OCI-LY7 (cell line): ENCODE results near the gene POU2F3. TPM values are rescaled to one million over a fixed set of nuclear protein-coding genes. Genes with fewer than 3 reads are reported as not detected.

ENCODE experiments used
- BruUV-seq: library from RNA; stranded (reverse); fragments of 400-500 nt; replicated peaks from 2 replicates; lab custom pipeline; 2021; lab: Mats Ljungman, UMichigan
- CTCF ChIA-PET: fragments of 300-600 bp; sonication (Branson Sonifier 250); formaldehyde crosslinking; loops from one replicate; lab custom pipeline; 2022; ENCODE audit warnings: antibody characterized with exemption; ENCODE audit not compliant: unreplicated experiment; lab: Charles Lee
- POLR2A ChIA-PET: fragments of 300-600 bp; sonication (Branson Sonifier 250); formaldehyde crosslinking; loops from one replicate; lab custom pipeline; 2022; ENCODE audit warnings: antibody characterized with exemption; lab: Charles Lee
- DNase-seq: peaks from one replicate; pipeline ENCODE4 v3.0.0-alpha.2; 2015; ENCODE audit warnings: low spot score
- H2AFZ ChIP-seq: fragments of 200-600 bp; sonication (generic), shearing (Covaris generic); 2 replicates; pipeline ENCODE4 v1.6.1; 2014; ENCODE audit warnings: mild to moderate bottlenecking, antibody characterized with exemption, low read length, moderate library complexity
- H3K27ac ChIP-seq: fragments of 200-600 bp; sonication (generic); 2 replicates; pipeline ENCODE4 v1.5.1; 2014; ENCODE audit warnings: mixed run types, low read depth, mild to moderate bottlenecking, moderate library complexity, low read length, inconsistent platforms; ENCODE audit not compliant: poor library complexity, severe bottlenecking
- H3K36me3 ChIP-seq: fragments of 200-600 bp; sonication (generic); 2 replicates; pipeline ENCODE4 v1.6.1; 2014; ENCODE audit warnings: mild to moderate bottlenecking, antibody characterized with exemption, low read length, moderate library complexity, mixed read lengths; ENCODE audit not compliant: insufficient read depth
- H3K4me1 ChIP-seq: fragments of 200-600 bp; sonication (generic); 2 replicates; pipeline ENCODE4 v1.5.1; 2014; ENCODE audit warnings: mild to moderate bottlenecking, low read length; ENCODE audit not compliant: insufficient read depth, poor library complexity, severe bottlenecking
- H3K4me2 ChIP-seq: fragments of 200-600 bp; sonication (generic); 2 replicates; pipeline ENCODE4 v1.6.1; 2014; ENCODE audit warnings: mild to moderate bottlenecking, low read length
- H3K4me3 ChIP-seq: fragments of 200-600 bp; sonication (generic); 2 replicates; pipeline ENCODE4 v1.5.1; 2014; ENCODE audit warnings: mild to moderate bottlenecking, low read depth, low read length; ENCODE audit not compliant: poor library complexity, severe bottlenecking
- H3K79me2 ChIP-seq: fragments of 200-600 bp; sonication (generic); 2 replicates; pipeline ENCODE4 v1.6.1; 2016; ENCODE audit warnings: low read depth, mild to moderate bottlenecking, low read length, moderate library complexity, mixed read lengths; ENCODE audit not compliant: insufficient read depth
- H3K9me2 ChIP-seq: fragments of 200-600 bp; sonication (generic); 2 replicates; pipeline ENCODE4 v1.6.1; 2016; ENCODE audit warnings: mild to moderate bottlenecking, low read length, mixed read lengths; ENCODE audit not compliant: insufficient read depth
- H3K9me3 ChIP-seq: fragments of 200-600 bp; sonication (generic); 2 replicates; pipeline ENCODE4 v1.6.1; 2014; ENCODE audit warnings: mild to moderate bottlenecking, mixed run types, low read length, mixed read lengths
- H4K20me1 ChIP-seq: fragments of 200-600 bp; sonication (generic); 2 replicates; pipeline ENCODE4 v1.6.1; 2014; ENCODE audit warnings: mild to moderate bottlenecking, antibody characterized with exemption, low read length, moderate library complexity, mixed read lengths; ENCODE audit not compliant: insufficient read depth
- CTCF ChIP-seq: fragments of 200-600 bp; sonication (generic); conservative IDR thresholded peaks from 2 replicates; pipeline ENCODE4 v1.5.1; 2014; ENCODE audit warnings: mild to moderate bottlenecking, antibody characterized with exemption, low read length, moderate library complexity, mixed read lengths
- EZH2phosphoT487 ChIP-seq: fragments of 200-600 bp; sonication (generic); IDR thresholded peaks from 2 replicates; pipeline ENCODE4 v1.6.1; 2018; ENCODE audit warnings: low read depth, borderline replicate concordance, mild to moderate bottlenecking, mixed run types, antibody characterized with exemption, low read length, moderate library complexity, mixed read lengths
- intact Hi-C: fragments of 100-400 bp; cut with micrococcal nuclease; formaldehyde crosslinking; loops from one replicate; pipeline ENCODE4 v1.10.0; 2022; ENCODE audit not compliant: unreplicated experiment
- total RNA-seq, 2 experiments: library from RNA; depleted of rRNA in 1 of 2; stranded (reverse); fragments of >200 nt in 1 of 2; shearing (Covaris generic) in 1 of 2; gene quantifications; 2 replicates each; pipeline ENCODE4 v1.2.3, GENCODE V29; 2014 to 2022

The POU2F3 gene
- total RNA-seq, 2 experiments from 2014 or later, result 0.16 TPM; not detected in 1

GRCh38 chr11:120333801-120334200, 93.9 kb downstream of the POU2F3 start:
- Histone ChIP-seq H3K4me2 (no peak overlapping the region), H3K27ac (no peak overlapping the region), H3K9me2 (no peaks in the 10 kb centered on the region), H3K36me3 (no peaks in the 10 kb centered on the region), H3K4me3 (no peak overlapping the region), H3K9me3 (no peaks in the 10 kb centered on the region), H4K20me1 (peaks cover 20% of the 10 kb centered on the region), H3K4me1 (peaks cover 29% of the 10 kb centered on the region), H2AFZ (no peak overlapping the region), H3K79me2 (peaks cover 19% of the 10 kb centered on the region; the same call in 1 of the 2 replicates)
- CTCF ChIA-PET, result interaction anchor here (0.5 kb wide), 1 partner anchor 105 kb away, joined by 3 read pairs; no protein-coding TSS in a partner anchor
- no peak for DNase-seq
- intact Hi-C loops, result loop anchor here (2.0 to 10.0 kb wide), 3 partner anchors 291 to 619 kb away; no protein-coding TSS in a partner anchor
- POLR2A ChIA-PET, result interaction anchor here (0.7 to 1.2 kb wide), 3 partner anchors 91 to 685 kb away, joined by 3 to 5 read pairs (median 3); no protein-coding TSS in a partner anchor
- no peak for TF ChIP-seq CTCF
- TF ChIP-seq EZH2phosphoT487, result no peak
- BruUV-seq, result no TSS peak

GRCh38 chr11:120334332-120334731, 94.4 kb downstream of the POU2F3 start:
- H4K20me1 ChIP-seq, result peaks cover 20% of the 10 kb centered on the region
- H3K79me2 ChIP-seq, result peaks cover 21% of the 10 kb centered on the region; the same call in 1 of the 2 replicates
- no peak overlapping the region for H3K4me2 ChIP-seq
- no peak overlapping the region for H3K4me3 ChIP-seq
- H3K36me3 ChIP-seq, result no peaks in the 10 kb centered on the region
- ChIA-PET CTCF (interaction anchor here (0.5 kb wide), 1 partner anchor 106 kb away, joined by 3 read pairs; no protein-coding TSS in a partner anchor), POLR2A (interaction anchor here (0.7 to 1.2 kb wide), 3 partner anchors 91 to 685 kb away, joined by 3 to 5 read pairs (median 3); no protein-coding TSS in a partner anchor)
- H3K9me3 ChIP-seq, result no peaks in the 10 kb centered on the region
- no peaks in the 10 kb centered on the region for H3K9me2 ChIP-seq
- BruUV-seq, result no TSS peak
- H2AFZ ChIP-seq, result no peak overlapping the region
- intact Hi-C loops, result loop anchor here (2.0 to 10.0 kb wide), 3 partner anchors 290 to 618 kb away; no protein-coding TSS in a partner anchor
- DNase-seq, result no peak
- no peak overlapping the region for H3K27ac ChIP-seq
- TF ChIP-seq CTCF (no peak), EZH2phosphoT487 (no peak)
- H3K4me1 ChIP-seq, result peaks cover 31% of the 10 kb centered on the region

DNA sequence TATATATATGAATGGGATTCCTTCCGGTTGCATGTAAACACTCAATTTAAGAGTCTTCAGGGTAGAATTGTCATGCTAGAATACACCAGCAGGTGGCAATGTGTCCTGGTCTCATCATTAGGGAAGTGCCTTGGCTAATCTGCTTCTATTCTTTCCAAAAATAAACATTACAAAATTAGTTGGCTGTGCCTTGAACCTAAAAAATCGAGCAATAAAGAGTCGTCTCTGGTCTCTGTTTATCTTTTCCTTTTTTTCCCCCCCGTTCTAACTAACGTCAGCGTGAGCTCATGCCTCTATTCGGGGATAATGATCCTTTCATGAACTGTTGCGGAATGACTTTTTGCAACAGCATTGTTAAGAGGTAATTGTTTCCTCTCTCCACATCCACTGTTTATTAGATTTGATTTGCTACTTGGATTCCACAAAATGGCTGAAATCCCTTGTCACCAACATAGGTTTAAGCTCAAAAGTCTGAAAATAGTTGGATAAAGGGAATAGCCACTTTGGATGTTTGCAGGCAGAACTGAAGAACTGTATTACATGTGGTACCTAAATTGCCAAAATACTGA, 95.0 kb downstream of the POU2F3 start:
- ChIA-PET CTCF (no interaction called here), POLR2A (interaction anchor here (1.2 kb wide), 1 partner anchor 90 kb away, joined by 5 read pairs; no protein-coding TSS in a partner anchor)
- intact Hi-C loops, result loop anchor here (2.0 to 10.0 kb wide), 4 partner anchors 167 to 618 kb away; no protein-coding TSS in a partner anchor
- Histone ChIP-seq H3K9me3 (no peaks in the 10 kb centered on the region), H3K36me3 (no peaks in the 10 kb centered on the region), H3K9me2 (no peaks in the 10 kb centered on the region), H3K4me2 (peak overlapping the region; percentile 91), H4K20me1 (peaks cover 20% of the 10 kb centered on the region), H3K27ac (no peak overlapping the region), H2AFZ (peak overlapping the region; percentile 71; the same call in 1 of the 2 replicates), H3K4me1 (peaks cover 31% of the 10 kb centered on the region), H3K4me3 (peak overlapping the region; percentile 79), H3K79me2 (peaks cover 21% of the 10 kb centered on the region; the same call in 1 of the 2 replicates)
- DNase-seq, result peak; percentile 79
- BruUV-seq, result no TSS peak
- TF ChIP-seq CTCF, result peak; percentile 78
- no peak for TF ChIP-seq EZH2phosphoT487
